ENCODE results near the gene COPZ2.
A peak's percentile ranks its signal among the peaks of the same experiment; 100 is the strongest.

Gene COPZ2

GRCh38 chr17:48011405-48012150 lies 26.0 kb downstream of the COPZ2 start:
- TF ChIP-seq EZH2phosphoT487 (conservative IDR thresholded peaks at IDR 0.05; ENCODE audit: low read length): no peak
- TF ChIP-seq CTCF (IDR thresholded peaks at IDR 0.05; ENCODE audit: insufficient read depth, low read length, poor library complexity, severe bottlenecking): peak; percentile 60
- Histone ChIP-seq H3K4me3 (ENCODE audit: insufficient read depth, low read length, poor library complexity, severe bottlenecking) (peak overlapping the region; percentile 24), H4K20me1 (ENCODE audit: low read depth, low read length) (no peaks in the 10 kb centered on the region), H3F3A (ENCODE audit: insufficient read depth) (0 out of 2 replicates have a peak, but pooled peaks cover 3% of the 10 kb centered on the region), H3K9ac (ENCODE audit: low read length) (peak overlapping the region; percentile 26), H3K27ac (ENCODE audit: low read depth, low read length) (no peak overlapping the region), H3K4me2 (ENCODE audit: low read depth, low read length, poor library complexity, severe bottlenecking) (peak overlapping the region; percentile 62), H3K9me2 (replicated peaks; ENCODE audit: insufficient read depth, low read length) (no peaks in the 10 kb centered on the region), H3K27me3 (ENCODE audit: low read length) (no peaks in the 10 kb centered on the region), H3K79me2 (ENCODE audit: insufficient read depth, low read length) (no peaks in the 10 kb centered on the region), H2AFZ (ENCODE audit: low read depth, low read length, severe bottlenecking) (peak overlapping the region; percentile 76), H3K9me3 (ENCODE audit: insufficient read depth, low read length) (no peaks in the 10 kb centered on the region), H3K36me3 (ENCODE audit: low read length) (no peaks in the 10 kb centered on the region)

- Histone ChIP-seq H2AFZ (ENCODE audit: low read depth, low read length, severe bottlenecking) (no peak overlapping the region), H3K9me2 (replicated peaks; ENCODE audit: insufficient read depth, low read length) (no peaks in the 10 kb centered on the region), H3F3A (ENCODE audit: insufficient read depth) (0 out of 2 replicates have a peak, but pooled peaks cover 3% of the 10 kb centered on the region), H3K79me2 (ENCODE audit: insufficient read depth, low read length) (no peaks in the 10 kb centered on the region), H3K9me3 (ENCODE audit: insufficient read depth, low read length) (no peaks in the 10 kb centered on the region), H3K36me3 (ENCODE audit: low read length) (no peaks in the 10 kb centered on the region), H3K27me3 (ENCODE audit: low read length) (no peaks in the 10 kb centered on the region), H3K4me3 (ENCODE audit: insufficient read depth, low read length, poor library complexity, severe bottlenecking) (no peak overlapping the region), H3K9ac (ENCODE audit: low read length) (no peak overlapping the region), H4K20me1 (ENCODE audit: low read depth, low read length) (no peaks in the 10 kb centered on the region), H3K27ac (ENCODE audit: low read depth, low read length) (no peak overlapping the region), H3K4me2 (ENCODE audit: low read depth, low read length, poor library complexity, severe bottlenecking) (no peak overlapping the region)
- TF ChIP-seq CTCF (IDR thresholded peaks at IDR 0.05; ENCODE audit: insufficient read depth, low read length, poor library complexity, severe bottlenecking): no peak
- no peak for TF ChIP-seq EZH2phosphoT487 (conservative IDR thresholded peaks at IDR 0.05; ENCODE audit: low read length)
Measured at GRCh38 chr17:48010193-48010592, 27.4 kb downstream of the COPZ2 start.

GRCh38 chr17:48006936-48007709 lies 30.5 kb downstream of the COPZ2 start:
- no peak overlapping the region for H3K4me3 ChIP-seq (ENCODE audit: insufficient read depth, low read length, poor library complexity, severe bottlenecking)

More at GRCh38 chr17:48006936-48007709, 30.5 kb downstream of the COPZ2 start:
- H2AFZ ChIP-seq (ENCODE audit: low read depth, low read length, severe bottlenecking): no peak overlapping the region
- no peak overlapping the region for H3K9ac ChIP-seq (ENCODE audit: low read length)
- H4K20me1 ChIP-seq (ENCODE audit: low read depth, low read length): no peaks in the 10 kb centered on the region
- no peak for TF ChIP-seq EZH2phosphoT487 (conservative IDR thresholded peaks at IDR 0.05; ENCODE audit: low read length)
- TF ChIP-seq CTCF (IDR thresholded peaks at IDR 0.05; ENCODE audit: insufficient read depth, low read length, poor library complexity, severe bottlenecking): no peak
- H3K9me2 ChIP-seq (replicated peaks; ENCODE audit: insufficient read depth, low read length): no peaks in the 10 kb centered on the region
- no peaks in the 10 kb centered on the region for H3K9me3 ChIP-seq (ENCODE audit: insufficient read depth, low read length)
- H3K4me2 ChIP-seq (ENCODE audit: low read depth, low read length, poor library complexity, severe bottlenecking): no peak overlapping the region
- H3K36me3 ChIP-seq (ENCODE audit: low read length): no peaks in the 10 kb centered on the region
- H3K27ac ChIP-seq (ENCODE audit: low read depth, low read length): no peak overlapping the region
- no peaks in the 10 kb centered on the region for H3K79me2 ChIP-seq (ENCODE audit: insufficient read depth, low read length)
- H3F3A ChIP-seq (ENCODE audit: insufficient read depth): 0 out of 2 replicates have a peak, but pooled peaks cover 3% of the 10 kb centered on the region
- no peaks in the 10 kb centered on the region for H3K27me3 ChIP-seq (ENCODE audit: low read length)
